Measurements from ENCODE around the gene LRP1B.

DNA sequence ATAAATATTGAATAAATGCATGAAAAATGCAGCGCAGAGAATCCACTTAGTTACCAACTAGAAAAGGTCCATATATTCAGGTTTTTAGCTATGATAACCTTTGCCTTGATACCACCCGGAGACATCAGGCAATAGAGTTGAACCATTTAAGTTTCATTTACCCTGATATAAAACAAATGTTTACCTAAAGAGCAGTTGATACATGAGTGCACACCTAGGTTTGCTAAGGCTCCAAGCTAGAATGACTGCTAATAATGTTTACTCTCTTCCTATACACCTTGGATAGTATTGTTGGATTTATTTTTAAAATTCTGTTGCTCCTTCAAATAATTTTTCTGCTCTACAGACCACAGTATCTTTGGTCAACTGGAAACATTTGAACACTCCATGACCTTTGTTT lies 1463.6 kb downstream of the LRP1B start:
- TF ChIP-seq, protein P1, sequence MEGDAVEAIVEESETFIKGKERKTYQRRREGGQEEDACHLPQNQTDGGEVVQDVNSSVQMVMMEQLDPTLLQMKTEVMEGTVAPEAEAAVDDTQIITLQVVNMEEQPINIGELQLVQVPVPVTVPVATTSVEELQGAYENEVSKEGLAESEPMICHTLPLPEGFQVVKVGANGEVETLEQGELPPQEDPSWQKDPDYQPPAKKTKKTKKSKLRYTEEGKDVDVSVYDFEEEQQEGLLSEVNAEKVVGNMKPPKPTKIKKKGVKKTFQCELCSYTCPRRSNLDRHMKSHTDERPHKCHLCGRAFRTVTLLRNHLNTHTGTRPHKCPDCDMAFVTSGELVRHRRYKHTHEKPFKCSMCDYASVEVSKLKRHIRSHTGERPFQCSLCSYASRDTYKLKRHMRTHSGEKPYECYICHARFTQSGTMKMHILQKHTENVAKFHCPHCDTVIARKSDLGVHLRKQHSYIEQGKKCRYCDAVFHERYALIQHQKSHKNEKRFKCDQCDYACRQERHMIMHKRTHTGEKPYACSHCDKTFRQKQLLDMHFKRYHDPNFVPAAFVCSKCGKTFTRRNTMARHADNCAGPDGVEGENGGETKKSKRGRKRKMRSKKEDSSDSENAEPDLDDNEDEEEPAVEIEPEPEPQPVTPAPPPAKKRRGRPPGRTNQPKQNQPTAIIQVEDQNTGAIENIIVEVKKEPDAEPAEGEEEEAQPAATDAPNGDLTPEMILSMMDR (IDR thresholded peaks at IDR 0.05) = no peak
- TF ChIP-seq, protein P2, sequence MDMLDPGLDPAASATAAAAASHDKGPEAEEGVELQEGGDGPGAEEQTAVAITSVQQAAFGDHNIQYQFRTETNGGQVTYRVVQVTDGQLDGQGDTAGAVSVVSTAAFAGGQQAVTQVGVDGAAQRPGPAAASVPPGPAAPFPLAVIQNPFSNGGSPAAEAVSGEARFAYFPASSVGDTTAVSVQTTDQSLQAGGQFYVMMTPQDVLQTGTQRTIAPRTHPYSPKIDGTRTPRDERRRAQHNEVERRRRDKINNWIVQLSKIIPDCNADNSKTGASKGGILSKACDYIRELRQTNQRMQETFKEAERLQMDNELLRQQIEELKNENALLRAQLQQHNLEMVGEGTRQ (CRISPR knock-in tag; IDR thresholded peaks at IDR 0.05) = no peak
- no peak for TF ChIP-seq JUN (CRISPR knock-in tag; IDR thresholded peaks at IDR 0.05)
- TF ChIP-seq NR1H2 (CRISPR knock-in tag; IDR thresholded peaks at IDR 0.05) = no peak
- TF ChIP-seq TEAD4 (CRISPR knock-in tag; IDR thresholded peaks at IDR 0.05) = no peak
- TF ChIP-seq, protein P3, sequence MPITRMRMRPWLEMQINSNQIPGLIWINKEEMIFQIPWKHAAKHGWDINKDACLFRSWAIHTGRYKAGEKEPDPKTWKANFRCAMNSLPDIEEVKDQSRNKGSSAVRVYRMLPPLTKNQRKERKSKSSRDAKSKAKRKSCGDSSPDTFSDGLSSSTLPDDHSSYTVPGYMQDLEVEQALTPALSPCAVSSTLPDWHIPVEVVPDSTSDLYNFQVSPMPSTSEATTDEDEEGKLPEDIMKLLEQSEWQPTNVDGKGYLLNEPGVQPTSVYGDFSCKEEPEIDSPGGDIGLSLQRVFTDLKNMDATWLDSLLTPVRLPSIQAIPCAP (CRISPR knock-in tag; IDR thresholded peaks at IDR 0.05) = no peak
- no peak for TF ChIP-seq SMAD3 (CRISPR knock-in tag; IDR thresholded peaks at IDR 0.05; ENCODE audit: borderline replicate concordance)
- TF ChIP-seq ETV6 (CRISPR knock-in tag; IDR thresholded peaks at IDR 0.05) = no peak
- TF ChIP-seq, protein P4, sequence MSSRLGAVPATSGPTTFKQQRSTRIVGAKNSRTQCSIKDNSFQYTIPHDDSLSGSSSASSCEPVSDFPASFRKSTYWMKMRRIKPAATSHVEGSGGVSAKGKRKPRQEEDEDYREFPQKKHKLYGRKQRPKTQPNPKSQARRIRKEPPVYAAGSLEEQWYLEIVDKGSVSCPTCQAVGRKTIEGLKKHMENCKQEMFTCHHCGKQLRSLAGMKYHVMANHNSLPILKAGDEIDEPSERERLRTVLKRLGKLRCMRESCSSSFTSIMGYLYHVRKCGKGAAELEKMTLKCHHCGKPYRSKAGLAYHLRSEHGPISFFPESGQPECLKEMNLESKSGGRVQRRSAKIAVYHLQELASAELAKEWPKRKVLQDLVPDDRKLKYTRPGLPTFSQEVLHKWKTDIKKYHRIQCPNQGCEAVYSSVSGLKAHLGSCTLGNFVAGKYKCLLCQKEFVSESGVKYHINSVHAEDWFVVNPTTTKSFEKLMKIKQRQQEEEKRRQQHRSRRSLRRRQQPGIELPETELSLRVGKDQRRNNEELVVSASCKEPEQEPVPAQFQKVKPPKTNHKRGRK (CRISPR knock-in tag; IDR thresholded peaks at IDR 0.05; ENCODE audit: borderline replicate concordance) = no peak

All from WTC11 (cell line).